HuH-7.5 (cell line): Measurements from ENCODE around the gene WDFY3.

Source experiments
- DNase-seq: peaks from one replicate; pipeline ENCODE4 v3.0.0; 2011; ENCODE audit warnings: low spot score

The WDFY3 gene

DNA sequence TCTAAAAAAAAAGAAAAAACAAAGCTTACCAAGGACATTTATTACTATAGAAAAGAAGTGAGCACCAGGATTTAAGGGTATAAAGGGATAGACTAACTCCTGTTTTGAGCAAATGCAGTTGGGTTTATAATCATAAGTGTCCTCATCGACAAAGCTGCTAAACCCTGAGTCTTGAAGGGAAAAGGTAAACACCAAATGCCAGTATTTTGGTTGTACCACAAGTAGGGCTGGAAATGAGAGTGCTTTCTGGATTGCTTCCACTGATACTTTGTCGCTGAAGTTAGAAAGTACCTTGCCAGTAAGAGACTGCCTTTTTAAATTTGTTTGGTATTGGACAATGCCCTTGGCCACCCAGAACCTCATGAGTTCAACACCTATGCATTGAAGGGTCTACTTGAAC, 53.7 kb downstream of the WDFY3 start:
- no peak for DNase-seq

DNA sequence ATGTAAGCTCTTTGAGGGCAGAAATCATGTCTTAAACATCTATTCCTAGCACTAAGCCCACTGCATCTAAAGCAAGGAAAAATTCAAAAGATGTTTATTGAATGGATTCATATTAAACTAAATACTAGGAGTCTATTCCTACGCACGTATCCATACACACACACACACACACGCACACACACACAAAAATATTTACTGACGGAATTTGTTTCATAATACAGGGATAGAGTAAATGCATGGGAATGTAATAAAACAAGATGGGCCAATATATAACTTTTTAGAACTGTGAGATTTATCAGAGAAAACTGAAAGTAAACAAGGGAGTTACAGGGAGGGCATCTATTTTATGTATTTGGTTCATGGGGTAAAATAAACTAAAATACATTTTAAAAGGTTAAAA, 57.6 kb downstream of the WDFY3 start:
- no peak for DNase-seq

DNA sequence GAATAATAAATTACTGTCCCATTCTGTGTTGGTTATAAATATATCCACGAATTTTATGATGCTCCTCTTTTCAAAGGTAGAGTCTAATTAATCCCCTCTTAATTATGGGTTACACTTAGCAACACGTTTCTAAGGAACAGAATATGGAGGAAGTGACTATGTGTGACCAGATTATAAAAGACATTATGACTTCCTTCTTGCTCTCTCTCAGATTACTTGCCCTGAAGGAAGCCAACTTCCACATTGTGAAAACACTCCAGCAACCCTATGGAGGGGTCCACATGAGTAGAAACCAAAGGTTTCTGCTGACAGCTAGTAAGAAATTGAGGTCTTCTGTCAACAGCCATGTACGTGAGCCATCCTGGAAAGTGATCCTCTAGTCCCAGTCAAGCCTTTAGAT, 59.3 kb downstream of the WDFY3 start:
- DNase-seq, result no peak

DNA sequence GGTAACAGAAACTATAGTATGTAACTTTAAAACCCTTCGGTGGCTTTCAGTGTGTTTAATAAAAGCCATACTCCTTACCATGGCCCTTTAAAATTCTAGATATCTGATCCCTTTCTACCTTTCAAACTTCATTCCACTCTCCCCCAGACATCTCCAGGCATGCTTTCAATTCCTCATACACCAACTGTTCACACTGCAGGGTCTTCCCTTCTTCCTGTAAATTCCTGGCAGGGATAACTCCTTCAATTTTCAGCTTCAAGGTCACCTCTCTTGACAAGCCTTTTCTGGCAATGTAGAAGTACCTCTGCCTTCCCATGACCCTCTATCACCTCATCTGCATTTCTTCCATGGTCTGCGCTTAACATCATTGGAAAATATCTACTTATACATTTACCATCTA, 60.8 kb downstream of the WDFY3 start:
- DNase-seq, result no peak

DNA sequence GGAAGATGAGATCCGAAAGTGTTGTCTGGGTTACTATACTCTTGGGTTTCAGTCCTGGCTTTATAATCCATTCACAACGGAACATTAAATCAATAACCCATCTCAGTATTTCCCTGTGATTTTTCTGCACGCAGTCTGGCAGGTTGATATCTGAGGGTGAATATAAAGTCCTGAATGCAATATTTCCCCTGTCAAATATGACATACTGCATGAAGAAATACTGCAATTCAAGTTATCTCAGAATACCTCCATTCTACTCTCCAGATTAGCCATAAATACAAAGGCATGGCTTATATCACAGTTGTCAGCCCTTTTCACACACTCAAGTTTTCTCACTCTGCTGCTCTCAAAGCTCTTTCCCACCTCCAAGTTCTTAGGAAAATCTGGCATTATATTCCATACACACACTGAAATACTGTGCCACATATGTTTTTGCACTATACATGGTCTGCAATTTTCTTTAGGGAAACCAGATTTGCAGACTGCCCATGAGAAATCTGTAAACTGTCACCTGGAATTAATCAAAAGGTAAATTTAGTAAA, 64.7 kb downstream of the WDFY3 start:
- no peak for DNase-seq

DNA sequence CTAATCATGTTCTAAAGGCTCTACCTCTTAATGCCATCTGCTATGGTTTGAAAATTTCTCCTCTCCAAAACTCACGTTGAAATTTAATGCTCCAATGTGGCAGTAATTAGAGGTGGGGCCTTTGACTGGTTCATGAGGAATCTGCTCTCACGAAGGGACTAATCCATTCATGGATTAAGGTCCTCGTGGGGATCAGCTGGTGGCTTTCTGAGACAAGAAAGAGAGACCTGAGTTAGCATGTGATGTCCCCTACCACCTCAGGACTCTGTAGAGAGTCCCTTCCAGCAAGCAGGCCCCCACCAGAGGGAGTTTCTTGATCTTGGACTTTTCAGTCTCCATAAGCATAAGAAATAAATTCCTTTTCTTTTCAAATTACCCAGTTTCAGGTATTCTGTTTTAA, 65.3 kb downstream of the WDFY3 start:
- DNase-seq, result no peak

DNA sequence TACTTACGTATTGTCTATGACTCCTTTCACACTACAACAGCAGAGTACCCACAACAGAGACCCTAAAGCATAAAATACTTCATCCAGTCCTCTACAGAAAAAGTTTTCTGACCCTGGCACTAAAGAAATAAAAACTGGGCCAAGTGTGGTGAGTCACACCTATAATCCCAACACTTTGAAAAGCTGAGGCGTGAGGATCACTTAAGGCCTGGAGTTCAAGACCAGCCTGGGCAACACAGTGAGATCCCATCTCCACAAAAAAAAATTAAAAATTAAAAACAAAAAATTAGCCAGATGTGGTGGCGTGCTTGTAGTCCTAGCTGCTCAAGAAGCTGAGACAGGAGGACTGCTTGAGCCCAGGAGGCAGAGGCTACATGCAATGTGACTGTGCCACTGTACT, 66.9 kb downstream of the WDFY3 start:
- no peak for DNase-seq

DNA sequence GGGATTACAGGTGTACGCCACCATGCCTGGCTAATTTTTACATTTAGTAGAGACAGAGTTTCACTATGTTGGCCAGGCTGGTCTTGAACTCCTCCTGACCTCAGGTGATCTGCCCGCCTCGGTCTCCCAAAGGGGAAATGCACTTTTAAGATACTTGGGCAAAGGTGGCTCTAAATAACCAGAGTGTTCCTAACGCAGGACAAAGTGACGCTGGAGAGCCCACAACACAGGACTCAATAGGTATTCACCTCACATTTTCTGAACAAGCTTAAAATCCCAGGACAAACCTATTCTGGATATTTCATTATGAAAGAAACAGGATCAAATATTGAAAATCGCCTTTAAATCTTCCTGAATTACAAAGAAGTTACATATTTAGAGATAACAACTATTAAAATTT, 69.0 kb downstream of the WDFY3 start:
- no peak for DNase-seq

DNA sequence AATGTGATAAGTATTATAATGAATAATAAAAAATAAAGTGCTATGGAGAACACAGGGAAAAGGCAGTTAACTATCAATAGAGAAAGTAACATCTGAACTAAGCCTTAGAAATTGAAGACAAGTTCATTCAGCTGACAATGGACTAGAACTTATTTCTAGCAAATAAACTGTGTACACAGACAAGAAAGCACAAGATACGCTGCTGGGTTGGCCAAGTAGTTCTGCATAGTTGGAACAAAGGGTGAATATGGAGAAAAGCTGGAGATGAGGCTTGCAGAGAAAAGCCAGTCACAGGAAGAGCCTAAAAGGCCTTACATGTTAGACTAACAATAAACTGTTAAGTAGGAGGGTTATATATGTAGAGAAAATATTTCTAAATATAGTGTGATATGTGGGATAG, 71.2 kb downstream of the WDFY3 start:
- no peak for DNase-seq

DNA sequence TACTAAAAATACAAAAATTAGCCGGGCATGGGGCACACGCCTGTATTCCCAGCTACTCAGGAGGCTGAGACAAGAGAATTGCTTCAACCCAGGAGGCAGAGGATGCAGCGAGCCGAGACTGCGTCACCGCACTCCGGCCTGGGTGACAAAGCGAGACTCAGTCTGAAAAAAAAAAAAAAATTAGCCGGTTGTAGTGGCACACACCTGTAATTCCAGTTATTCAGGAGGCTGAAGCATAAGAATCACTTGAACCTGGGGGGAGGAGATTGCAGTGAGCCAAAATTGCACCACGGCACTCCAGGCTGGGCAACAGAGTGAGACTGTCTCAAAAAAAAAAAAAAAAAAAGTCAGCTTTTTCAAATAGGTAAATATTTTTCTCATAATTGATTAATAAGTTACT, 71.9 kb downstream of the WDFY3 start:
- DNase-seq, result no peak

DNA sequence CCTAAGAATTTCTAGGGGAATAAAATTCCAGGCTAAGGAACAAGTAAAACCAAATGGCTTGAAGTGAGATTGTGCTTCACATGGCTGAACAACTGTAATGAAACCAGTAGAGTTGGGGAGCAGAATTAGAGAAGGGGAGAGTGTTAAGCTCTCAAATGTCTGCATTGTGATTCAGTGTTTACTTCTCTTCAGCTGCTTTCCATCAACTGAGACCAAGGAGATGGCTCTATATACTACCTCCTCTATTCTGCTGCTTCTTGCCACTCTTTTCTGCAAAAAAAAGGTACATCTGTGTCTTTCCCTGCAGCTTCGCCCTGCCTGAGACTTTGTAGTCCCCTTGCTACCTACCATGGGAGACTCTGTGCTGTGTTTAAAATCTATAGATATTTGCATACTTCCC, 73.5 kb downstream of the WDFY3 start:
- DNase-seq, result no peak

DNA sequence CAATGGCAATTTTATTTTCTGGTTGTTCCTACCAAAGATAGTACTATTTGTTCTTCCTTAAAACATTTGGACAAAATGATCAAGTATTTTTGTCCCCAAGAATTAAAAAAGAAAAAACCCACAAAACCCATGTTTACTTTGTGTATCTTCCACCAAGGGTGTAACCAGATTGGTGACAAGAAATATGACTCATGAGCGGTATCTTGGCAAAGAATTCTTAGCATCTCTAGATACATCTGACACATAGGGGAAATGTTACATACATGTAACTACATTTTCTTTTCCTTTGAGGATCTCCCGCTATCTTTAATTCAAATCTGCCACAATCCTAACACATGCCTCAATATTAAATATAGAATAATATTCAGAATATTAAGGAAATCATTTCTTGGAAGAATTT, 78.7 kb downstream of the WDFY3 start:
- DNase-seq, result no peak

DNA sequence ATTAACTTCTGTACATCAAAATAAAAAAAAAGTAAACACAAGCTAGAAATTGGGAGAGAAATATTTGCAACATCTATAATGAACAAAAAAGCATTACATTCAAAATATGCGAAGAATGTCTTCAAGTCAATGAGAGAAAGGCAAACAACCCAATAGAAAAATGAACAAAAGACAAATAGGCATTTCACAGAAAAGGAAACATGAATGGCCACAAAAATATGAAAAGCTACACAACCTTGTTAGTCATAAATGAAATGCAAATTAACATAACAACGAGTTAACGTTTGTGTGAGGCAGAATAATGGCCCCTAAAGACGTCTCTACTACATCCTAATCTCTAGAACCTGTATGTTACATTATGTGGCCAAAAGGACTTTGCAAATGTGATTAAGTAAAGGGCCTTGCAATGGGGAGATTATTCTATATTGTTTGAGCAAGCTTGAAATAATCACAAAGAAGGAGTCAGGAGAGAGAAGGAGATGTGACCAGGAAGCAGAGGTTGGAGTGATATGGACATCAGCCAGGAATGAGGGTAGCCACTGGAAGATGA, 86.8 kb downstream of the WDFY3 start:
- DNase-seq, result no peak

DNA sequence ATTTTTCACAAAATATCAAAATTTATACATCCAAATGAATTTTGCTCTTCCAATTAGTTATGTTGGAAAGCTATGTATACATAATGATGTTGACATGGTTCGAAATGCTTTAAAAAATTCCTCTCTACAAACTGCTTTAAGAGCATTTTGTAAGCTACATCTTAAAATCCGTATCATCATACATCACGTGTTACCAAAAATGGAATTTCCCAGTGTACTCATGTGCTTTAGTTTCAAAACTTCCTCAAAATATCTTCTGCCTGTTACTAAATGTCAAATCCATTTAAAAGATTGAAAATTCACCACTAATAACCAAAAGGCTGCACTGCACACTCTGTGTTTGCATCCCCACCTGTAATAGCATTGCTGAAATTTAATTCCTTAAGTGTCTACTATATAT, 87.9 kb downstream of the WDFY3 start:
- DNase-seq, result no peak

DNA sequence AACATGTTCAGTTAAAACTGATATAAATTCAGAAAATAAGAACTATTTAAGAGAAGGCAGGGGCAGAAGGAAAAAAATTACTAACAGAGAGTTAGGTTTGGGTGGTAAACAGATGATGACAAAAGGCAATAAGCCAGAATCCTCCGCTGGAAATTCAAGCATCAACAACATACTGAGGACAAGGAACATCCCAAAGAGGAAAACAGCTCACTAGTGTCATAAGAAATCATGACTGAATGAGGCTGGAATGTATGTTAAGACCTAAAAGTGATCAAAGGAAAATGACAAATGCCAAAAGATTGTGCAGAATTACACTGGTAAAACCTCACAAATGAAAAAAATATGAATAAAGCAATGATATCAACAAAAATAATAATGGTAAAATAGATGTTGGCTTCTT, 88.4 kb downstream of the WDFY3 start:
- DNase-seq, result no peak

DNA sequence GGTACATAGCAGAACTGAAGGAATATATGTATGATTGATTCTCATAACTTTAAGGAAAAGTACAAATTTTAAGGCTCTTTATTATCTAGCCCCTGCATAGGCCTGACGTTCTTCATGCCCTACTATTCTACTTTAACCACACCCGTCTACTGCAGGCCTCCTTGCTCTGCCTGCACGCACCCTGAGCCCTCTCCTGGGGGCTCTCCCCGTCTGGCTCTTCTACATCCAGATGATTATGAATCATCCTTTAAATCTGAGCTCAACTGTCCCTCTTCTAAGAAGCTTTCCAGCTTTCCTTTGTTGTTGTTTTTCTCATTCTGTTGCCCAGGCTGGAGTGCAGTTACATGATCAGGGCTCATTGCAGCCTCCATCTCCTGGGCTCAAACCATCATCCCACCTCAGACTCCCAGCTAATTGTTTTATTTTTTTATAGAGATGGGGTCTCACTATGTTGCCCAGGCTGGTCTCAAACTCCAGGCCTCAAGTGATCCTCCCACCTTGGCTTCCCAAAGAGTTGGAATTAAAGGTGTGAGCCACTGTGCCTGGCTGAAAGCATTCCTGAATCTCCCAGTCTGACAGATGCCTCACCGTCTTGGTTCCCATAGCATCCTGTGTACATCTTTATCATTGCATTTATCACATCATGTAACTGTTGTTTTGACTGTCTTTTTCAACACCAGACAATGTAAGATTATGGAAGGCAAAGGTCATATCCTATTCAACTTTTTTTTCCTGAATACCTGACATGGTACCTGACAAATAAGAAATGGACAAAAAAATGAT, 89.2 kb downstream of the WDFY3 start:
- DNase-seq, result no peak

DNA sequence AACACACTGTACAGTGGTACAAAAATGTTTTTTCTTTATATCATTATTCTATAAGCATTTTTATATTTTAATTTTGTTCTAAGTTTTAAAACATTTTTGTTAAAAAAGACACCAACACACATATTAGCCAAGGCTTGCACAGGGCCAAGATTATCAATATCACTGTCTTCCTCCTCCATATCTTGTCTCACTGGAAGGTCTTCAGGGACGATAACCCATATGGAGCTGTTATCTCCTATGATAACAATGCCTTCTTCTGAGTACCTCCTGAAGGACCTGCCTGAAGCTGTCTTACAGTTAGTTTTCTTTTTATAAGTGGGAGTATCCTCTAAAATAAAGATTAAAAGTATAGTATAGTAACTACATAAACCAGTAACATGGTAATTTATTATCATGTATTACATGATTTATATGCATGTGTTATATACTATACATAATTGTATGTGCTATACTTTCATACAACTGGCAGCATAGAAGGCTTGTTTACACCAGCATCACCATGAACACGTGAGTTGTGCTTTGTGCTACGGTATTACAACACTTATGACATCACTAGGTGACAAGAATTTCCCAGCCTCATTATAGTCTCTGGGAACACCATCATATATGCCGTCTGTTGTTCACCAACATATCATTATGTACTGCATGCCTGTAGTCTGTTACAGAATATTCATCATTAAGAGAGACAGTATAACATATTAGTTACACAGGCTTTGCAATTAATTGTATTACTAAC, 90.7 kb downstream of the WDFY3 start:
- DNase-seq, result no peak

DNA sequence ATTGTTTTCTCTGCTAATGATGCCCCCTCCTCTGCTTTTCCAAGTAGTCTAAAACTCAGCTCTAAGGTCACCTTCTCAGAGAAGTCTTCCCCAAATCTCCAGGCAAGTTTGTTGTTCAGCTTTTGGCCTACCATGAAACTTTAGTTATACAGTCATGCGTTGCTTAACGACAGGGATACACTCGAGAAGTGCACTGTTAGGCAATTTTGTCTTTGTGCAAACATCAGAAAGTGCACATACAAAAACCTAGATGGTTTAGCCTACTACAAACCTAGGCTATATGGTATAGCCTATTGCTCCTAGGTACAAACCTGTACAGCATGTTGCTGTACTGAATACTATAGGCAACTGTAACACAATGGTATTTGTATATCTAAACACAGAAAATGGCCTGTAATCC, 91.9 kb downstream of the WDFY3 start:
- no peak for DNase-seq

DNA sequence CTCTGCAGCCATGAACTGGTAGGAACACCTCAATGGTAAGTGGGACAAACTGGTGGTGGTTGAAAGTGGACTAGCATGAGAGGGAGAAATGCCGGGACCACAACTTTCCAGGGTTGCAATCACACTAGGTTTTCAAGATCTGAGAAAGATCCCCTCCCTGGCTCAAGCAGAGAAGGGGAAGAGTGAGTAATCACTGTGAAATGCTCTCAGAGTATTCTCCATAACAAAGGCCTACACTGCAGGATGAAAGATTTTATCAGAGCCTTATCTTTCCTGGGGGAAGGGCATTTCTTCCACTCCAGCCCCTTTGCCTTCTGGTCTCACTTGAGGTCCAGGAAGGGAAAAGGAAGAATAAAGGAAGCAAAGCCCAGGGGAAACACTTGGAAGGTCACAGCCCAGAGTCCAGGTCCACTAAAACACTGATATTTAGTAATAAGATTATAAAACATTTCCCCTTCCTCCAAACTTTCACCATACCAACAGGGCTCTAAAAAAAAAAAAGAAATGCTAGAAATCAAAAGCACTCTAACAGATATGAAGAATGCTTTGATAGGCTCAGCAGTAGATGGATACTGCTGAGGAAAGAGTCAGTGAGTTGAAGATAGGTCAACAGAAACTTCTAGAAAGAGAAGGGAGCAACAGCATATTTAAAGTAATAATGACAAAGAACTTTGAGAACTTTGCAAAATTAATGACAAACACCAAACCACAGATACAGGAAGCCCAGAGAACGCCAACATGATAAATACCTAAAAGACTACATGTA, 95.9 kb downstream of the WDFY3 start:
- DNase-seq, result no peak

DNA sequence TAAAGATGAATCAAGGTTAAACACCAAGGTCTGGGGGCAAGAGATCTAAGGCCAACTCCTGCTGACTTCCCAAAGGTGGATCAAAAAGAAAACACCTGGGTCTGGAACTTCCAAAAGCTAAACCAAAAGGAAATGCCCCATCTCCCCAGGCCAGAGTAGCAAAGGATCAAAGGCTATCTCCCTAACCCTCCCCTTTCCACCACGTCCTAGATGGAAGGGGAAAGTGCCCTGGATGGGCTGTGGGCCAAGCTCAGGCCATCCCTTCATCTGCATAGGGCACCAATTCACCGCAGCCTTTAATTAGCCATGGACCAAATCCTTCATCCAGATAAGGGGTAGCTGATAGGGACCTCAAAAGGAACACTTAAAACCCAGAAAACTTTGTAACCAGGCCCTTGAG, 100.2 kb downstream of the WDFY3 start:
- DNase-seq, result no peak

DNA sequence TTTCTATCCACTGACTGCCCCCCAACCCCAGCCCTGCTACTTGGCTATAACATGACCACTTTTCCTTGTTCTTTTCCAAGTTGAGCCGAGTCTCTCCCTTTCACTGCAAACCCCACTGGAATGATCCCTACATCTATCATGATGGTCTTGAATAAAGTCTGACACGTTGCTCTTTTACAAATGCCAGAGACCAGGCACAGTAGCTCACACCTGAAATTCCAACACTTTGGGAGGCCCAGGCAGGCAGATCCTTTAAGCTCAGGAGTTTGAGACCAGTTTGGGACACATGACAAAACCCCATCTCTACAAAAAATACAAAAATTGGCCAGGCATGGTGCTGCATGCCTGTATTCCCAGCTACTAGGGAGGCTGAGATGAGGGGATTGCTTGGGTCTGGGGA, 100.9 kb downstream of the WDFY3 start:
- no peak for DNase-seq

DNA sequence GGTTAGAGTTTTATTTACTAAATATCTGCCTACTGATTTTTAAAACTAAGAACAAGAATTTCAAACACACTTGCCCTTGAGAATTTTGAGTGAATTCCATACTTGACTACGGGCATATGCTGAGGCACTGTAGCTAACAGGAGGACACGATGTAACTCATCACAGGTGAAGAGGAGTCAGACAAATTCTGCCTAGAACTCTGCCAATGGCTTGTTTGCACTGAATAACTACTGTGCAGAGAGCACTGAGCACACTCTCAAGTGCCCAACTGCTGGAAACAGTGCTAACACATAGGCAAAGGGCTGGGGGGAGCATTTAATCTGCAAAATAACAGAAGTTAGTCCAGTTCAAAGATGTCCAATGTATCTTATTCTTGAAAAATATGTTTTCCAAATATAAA, 104.4 kb downstream of the WDFY3 start:
- no peak for DNase-seq

DNA sequence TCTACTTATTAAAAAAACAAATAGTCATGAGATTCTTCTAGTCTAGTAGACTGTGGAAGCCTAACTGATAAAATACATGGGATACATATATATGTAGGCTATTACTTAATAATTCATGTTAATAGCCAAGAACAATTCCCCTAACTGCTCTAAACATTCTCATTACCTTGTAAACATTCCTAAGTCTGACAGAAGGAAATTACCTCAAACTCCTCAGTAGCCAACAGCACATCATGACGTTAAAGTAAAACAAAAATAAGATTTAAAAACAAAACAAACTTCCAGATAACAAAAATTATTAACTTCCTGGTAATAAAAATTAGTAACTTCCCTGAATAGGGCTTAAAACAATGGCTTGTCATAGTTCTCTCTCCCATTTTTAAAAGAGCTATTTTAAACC, 109.2 kb downstream of the WDFY3 start:
- no peak for DNase-seq
